GM12878 (cell line): ENCODE measurements around the gene ISLR. TPM values are rescaled to one million over a fixed set of nuclear protein-coding genes. Genes with fewer than 3 reads are reported as not detected.

Experiments used
- ATAC-seq: fragments of 200-7000 bp; cut with Tn5 transposase; 3 replicates; pipeline ENCODE4 v1.9.1; 2020; ENCODE audit warnings: mild to moderate bottlenecking, moderate library complexity
- BruUV-seq: library from RNA; stranded (reverse); fragments of 400-500 nt; replicated peaks from 2 replicates; lab custom pipeline; 2021; lab: Mats Ljungman, UMichigan
- CTCF ChIA-PET: fragments of 300-600 bp; sonication (Branson Sonifier 250); formaldehyde crosslinking; extraction: SDS; loops from one replicate; lab custom pipeline; 2021; ENCODE audit warnings: inconsistent platforms; lab: Yijun Ruan, JAX
- POLR2A ChIA-PET: fragments of 350-600 bp; formaldehyde crosslinking; extraction: SDS; loops from one replicate; lab custom pipeline; 2021; ENCODE audit warnings: inconsistent platforms; lab: Charles Lee
- RAD21 ChIA-PET: fragments of 300-600 bp; sonication (Branson Sonifier 250); formaldehyde crosslinking; loops from one replicate; lab custom pipeline; 2023; ENCODE audit warnings: antibody characterized with exemption; ENCODE audit not compliant: unreplicated experiment; lab: Charles Lee
- SMC1A ChIA-PET: fragments of 300-600 bp; sonication (Branson Sonifier 250); formaldehyde crosslinking; loops from one replicate; lab custom pipeline; 2023; ENCODE audit not compliant: unreplicated experiment, uncharacterized antibody; lab: Charles Lee
- DNase-seq: peaks from one replicate; pipeline ENCODE4 v3.0.0-alpha.2; 2011; ENCODE audit warnings: low read depth, low spot score
- FAIRE-seq: peaks from 3 replicates; lab custom pipeline; 2011; peaks lifted over from hg19 to GRCh38; lab: Jason Lieb, UNC
- H2AFZ ChIP-seq: 2 replicates; pipeline ENCODE4 v1.6.0; 2011; ENCODE audit warnings: low read depth, low read length, control low read depth; ENCODE audit not compliant: control insufficient read depth
- H3K27ac ChIP-seq: 2 replicates; pipeline ENCODE4 v1.5.1; 2011; ENCODE audit warnings: control low read depth; ENCODE audit not compliant: control insufficient read depth, insufficient read depth
- H3K27me3 ChIP-seq, 2 experiments: replicated peaks in 1 of 2; 2 replicates each; pipeline versions ENCODE4 v1.6.0 to v1.6.1; 2011; ENCODE audit warnings: low read length in 1 of 2; ENCODE audit not compliant: control insufficient read depth in 2 of 2, insufficient read depth in 2 of 2
- H3K36me3 ChIP-seq, 2 experiments: 2 replicates each; pipeline ENCODE4 v1.5.1; 2011; ENCODE audit warnings: low read length in 1 of 2; ENCODE audit not compliant: control insufficient read depth in 2 of 2, insufficient read depth in 2 of 2
- H3K4me1 ChIP-seq: 2 replicates; pipeline ENCODE4 v1.6.1; 2011; ENCODE audit warnings: mild to moderate bottlenecking, low read length, moderate library complexity, mixed read lengths; ENCODE audit not compliant: control insufficient read depth, insufficient read depth
- H3K4me2 ChIP-seq: 2 replicates; pipeline ENCODE4 v1.6.0; 2011; ENCODE audit warnings: control low read depth; ENCODE audit not compliant: control insufficient read depth, insufficient read depth
- H3K4me3 ChIP-seq: fragments of 200-600 bp; sonication (generic); 2 replicates; pipeline ENCODE4 v1.5.1; 2016
- H3K79me2 ChIP-seq: 2 replicates; pipeline ENCODE4 v1.6.0; 2011; ENCODE audit warnings: low read length; ENCODE audit not compliant: control insufficient read depth, insufficient read depth
- H3K9ac ChIP-seq: 2 replicates; pipeline ENCODE4 v1.8.0; 2011; ENCODE audit warnings: low read length, control low read depth, mixed read lengths; ENCODE audit not compliant: control insufficient read depth, insufficient read depth
- H3K9me3 ChIP-seq: replicated peaks from 3 replicates; pipeline ENCODE4 v1.5.1; 2011; ENCODE audit warnings: mild to moderate bottlenecking, low read length; ENCODE audit not compliant: control insufficient read depth, insufficient read depth
- H4K20me1 ChIP-seq: 2 replicates; pipeline ENCODE4 v1.6.0; 2011; ENCODE audit not compliant: control insufficient read depth, insufficient read depth
- BCL3 ChIP-seq: IDR thresholded peaks from 2 replicates; pipeline ENCODE4 v1.6.1; 2011; ENCODE audit warnings: borderline replicate concordance, low read depth, mild to moderate bottlenecking, moderate library complexity, low read length; ENCODE audit not compliant: insufficient read depth, poor library complexity, severe bottlenecking
- NR2C1 ChIP-seq: fragments of 450-650 bp; IDR thresholded peaks from 2 replicates; pipeline ENCODE4 v1.6.1; 2017; ENCODE audit warnings: antibody characterized with exemption, mild to moderate bottlenecking, moderate library complexity
- SRF ChIP-seq, 2 experiments: IDR thresholded peaks; 2 replicates each; pipeline ENCODE4 v1.6.1; 2011; ENCODE audit warnings: low read depth in 2 of 2, low read length in 2 of 2, mild to moderate bottlenecking in 1 of 2, moderate library complexity in 1 of 2
- WGBS: methylation state at CpG from one replicate; pipeline ENCODE4 v1.1.6; 2016; ENCODE audit warnings: low lambda C conversion rate; ENCODE audit not compliant: insufficient replicate concordance, insufficient coverage; ENCODE audit errors: missing lambda C conversion rate; 5-methylcytosine and 5-hydroxymethylcytosine counted together
- in situ Hi-C: fragments of 300-500 bp; cut with MboI; formaldehyde crosslinking; loops from 9 replicates; pipeline ENCODE4 v1.14.3; 2018; ENCODE audit warnings: mixed read lengths
- intact Hi-C: fragments of 100-400 bp; cut with micrococcal nuclease; formaldehyde crosslinking; loops from one replicate; pipeline ENCODE4 v1.14.2; 2022; ENCODE audit not compliant: unreplicated experiment
- polyA plus RNA-seq, 11 experiments: library from polyadenylated mRNA; depleted of rRNA in 4 of 11; unstranded in 6 of 11; stranded (reverse) in 5 of 11; fragments of >200 nt; fragmentation: Nextera tagmentation in 4 of 11; fragmentation: Illumina TruSeq in 1 of 11; extraction: Ambion mirVana in 4 of 11; extraction: Trizol in 1 of 11; gene quantifications; 1 replicate in 1 of 11; 2 replicates in 10 of 11; pipeline versions ENCODE4 v1.2.1 to v1.2.3, GENCODE V29; 2011 to 2016; ENCODE audit warnings: inconsistent platforms in 2 of 11, missing spikeins in 2 of 11, low read depth in 1 of 11
- total RNA-seq, 4 experiments: library from RNA; depleted of rRNA in 3 of 4; stranded (reverse); fragments of >200 nt in 3 of 4; fragmentation: Illumina TruSeq in 1 of 4; extraction: Trizol in 1 of 4; gene quantifications; 2 replicates each; pipeline versions ENCODE4 v1.2.1 to v1.2.3, GENCODE V29; 2013 to 2021

The ISLR gene
- total and polyA plus RNA-seq, 10 of the 15 experiments (the other 5 are each of a cell fraction or from before 2014, with no cell fraction given): 0.03 to 1.8 (median 0.54) TPM

- no peak for TF ChIP-seq BCL3
Observed at GRCh38 chr15:74132681-74133651, 40.5 kb upstream of the ISLR start (continued).

GRCh38 chr15:74133694-74134386 is 39.7 kb upstream of the ISLR start:
- FAIRE-seq (no peak), ATAC-seq (no peak), DNase-seq (no peak)
- Histone ChIP-seq H3K36me3 (no peaks in the 10 kb centered on the region), H3K9me3 (no peaks in the 10 kb centered on the region; the same call in 2 of the 3 replicates), H3K79me2 (no peaks in the 10 kb centered on the region), H2AFZ (no peak overlapping the region), H3K9ac (no peak overlapping the region), H3K27ac (no peak overlapping the region), H3K4me2 (no peak overlapping the region), H3K4me3 (no peak overlapping the region), H3K4me1 (peaks cover 10% of the 10 kb centered on the region), H4K20me1 (no peaks in the 10 kb centered on the region), H3K27me3 (peaks cover 32 to 52% of the 10 kb centered on the region in 2 experiments)
- no peak for TF ChIP-seq NR2C1
- 0 out of 4 replicates have a peak, but pooled peaks of 1 of the 2 experiments have one; percentile 8 for TF ChIP-seq SRF (IDR thresholded peaks at IDR 0.05; ENCODE audit: low read depth in 2 of 2, low read length in 2 of 2)
- SMC1A ChIA-PET: no interaction called here
- in situ Hi-C loops (no loop called here), intact Hi-C loops (no loop called here)
- POLR2A ChIA-PET: no interaction called here
- CTCF ChIA-PET: no interaction called here
- RAD21 ChIA-PET: no interaction called here
- no TSS peak for BruUV-seq
- 68% methylated on average over 52 of the region's 71 CpGs for WGBS
